Activated T-helper 1 cell treated with anti-CD3 and anti-CD28 coated beads, Interleukin-12 subunit alpha, Interleukin-12 subunit beta, Interleukin-2, Interleukin-4 antibody, amounts not matched to agents 30 ng/mL and 10 ng/mL and 1 ng/mL, durations not matched to agents 14 hours and 24 hours and 36 hours (primary cell): ENCODE measurements around the gene SPRR2D. TPM values are rescaled to one million over a fixed set of nuclear protein-coding genes. Genes with fewer than 3 reads are reported as not detected.

ENCODE experiments used
- DNase-seq: peaks from one replicate; pipeline ENCODE4 v3.0.0; 2021; ENCODE audit warnings: low spot score
- H3K27ac Mint-ChIP-seq: one replicate; pipeline ENCODE4 v1.8.0; 2021; ENCODE audit warnings: mild to moderate bottlenecking, mixed read lengths
- H3K27me3 Mint-ChIP-seq: one replicate; pipeline ENCODE4 v1.8.0; 2022; ENCODE audit warnings: mild to moderate bottlenecking, moderate library complexity, mixed read lengths; ENCODE audit not compliant: insufficient read depth
- H3K36me3 Mint-ChIP-seq: one replicate; pipeline ENCODE4 v1.8.0; 2021; ENCODE audit warnings: low read depth, mixed read lengths
- H3K4me1 Mint-ChIP-seq: one replicate; pipeline ENCODE4 v1.8.0; 2021; ENCODE audit warnings: low read depth, mixed read lengths
- H3K4me3 Mint-ChIP-seq: one replicate; pipeline ENCODE4 v1.8.0; 2021; ENCODE audit warnings: mild to moderate bottlenecking, moderate library complexity, mixed read lengths
- H3K9me3 Mint-ChIP-seq: one replicate; pipeline ENCODE4 v1.8.0; 2021; ENCODE audit warnings: mixed read lengths
- intact Hi-C: fragments of 100-400 bp; cut with micrococcal nuclease; formaldehyde crosslinking; loops from one replicate; pipeline ENCODE4 v1.15.1; 2024
- total RNA-seq: library from RNA; stranded (reverse); gene quantifications from 2 replicates; pipeline ENCODE4 v1.2.3, GENCODE V29; 2022

The SPRR2D gene
- total RNA-seq, 1 donor from 2014 or later: not detected

GRCh38 chr1:152997901-152998300 is 43.0 kb downstream of the SPRR2D start:
- intact Hi-C loops: no loop called here
- H3K4me3 Mint-ChIP-seq: no peak overlapping the region
- no peak for DNase-seq
- no peaks in the 10 kb centered on the region for H3K4me1 Mint-ChIP-seq
- H3K27me3 Mint-ChIP-seq: peaks cover 5% of the 10 kb centered on the region
- H3K36me3 Mint-ChIP-seq: no peaks in the 10 kb centered on the region
- no peak overlapping the region for H3K27ac Mint-ChIP-seq
- H3K9me3 Mint-ChIP-seq: no peaks in the 10 kb centered on the region

GRCh38 chr1:152996633-152997400 is 44.1 kb downstream of the SPRR2D start:
- no peak overlapping the region for H3K27ac Mint-ChIP-seq
- no peaks in the 10 kb centered on the region for H3K9me3 Mint-ChIP-seq
- no peaks in the 10 kb centered on the region for H3K4me1 Mint-ChIP-seq
- H3K27me3 Mint-ChIP-seq: peaks cover 5% of the 10 kb centered on the region
- H3K36me3 Mint-ChIP-seq: no peaks in the 10 kb centered on the region
- intact Hi-C loops: no loop called here
- DNase-seq: no peak
- no peak overlapping the region for H3K4me3 Mint-ChIP-seq

- Mint-ChIP-seq H3K4me1 (no peaks in the 10 kb centered on the region), H3K4me3 (no peak overlapping the region), H3K9me3 (no peaks in the 10 kb centered on the region), H3K36me3 (no peaks in the 10 kb centered on the region), H3K27ac (no peak overlapping the region), H3K27me3 (peaks cover 5% of the 10 kb centered on the region)
- intact Hi-C loops: no loop called here
- no peak for DNase-seq
Measured at GRCh38 chr1:152995842-152996241, 45.1 kb downstream of the SPRR2D start.

GRCh38 chr1:152993186-152993585 is 47.7 kb downstream of the SPRR2D start:
- Mint-ChIP-seq H3K4me1 (no peaks in the 10 kb centered on the region), H3K4me3 (no peak overlapping the region), H3K9me3 (no peaks in the 10 kb centered on the region), H3K36me3 (no peaks in the 10 kb centered on the region), H3K27me3 (peaks cover 9% of the 10 kb centered on the region), H3K27ac (no peak overlapping the region)
- intact Hi-C loops: no loop called here
- no peak for DNase-seq

Other genes starting within 250 kb of the SPRR2D start
- gene LCE1D, start 244.4 kb downstream of the SPRR2D start, total RNA-seq: not detected in 2 replicates
- not detected in 2 replicates for gene LCE1C, start 234.5 kb downstream of the SPRR2D start, total RNA-seq
- gene LCE1B, start 229.1 kb downstream of the SPRR2D start, total RNA-seq: not detected in 2 replicates
- gene LCE1A, start 213.6 kb downstream of the SPRR2D start, total RNA-seq: not detected in 2 replicates
- not detected in 2 replicates for gene LCE6A, start 198.3 kb downstream of the SPRR2D start, total RNA-seq
- gene LCE7A, start 181.1 kb downstream of the SPRR2D start, total RNA-seq: not detected in 2 replicates
- not detected in 2 replicates for gene SMCP, start 162.8 kb downstream of the SPRR2D start, total RNA-seq
- not detected in 2 replicates for gene IVL, start 132.6 kb downstream of the SPRR2D start, total RNA-seq
- gene SPRR5, start 93.9 kb downstream of the SPRR2D start, total RNA-seq: not detected in 2 replicates
- not detected in 2 replicates for gene SPRR4, start 70.5 kb downstream of the SPRR2D start, total RNA-seq
- gene SPRR1A, start 57.0 kb downstream of the SPRR2D start, total RNA-seq: not detected in 2 replicates
- not detected in 2 replicates for gene SPRR3, start 39.4 kb downstream of the SPRR2D start, total RNA-seq
- not detected in 2 replicates for gene SPRR1B, start 9.9 kb downstream of the SPRR2D start, total RNA-seq
- gene SPRR2A, start 16.4 kb upstream of the SPRR2D start, total RNA-seq: not detected in 2 replicates
- not detected in 2 replicates for gene SPRR2B, start 30.5 kb upstream of the SPRR2D start, total RNA-seq
- not detected in 2 replicates for gene SPRR2E, start 53.4 kb upstream of the SPRR2D start, total RNA-seq
- not detected in 2 replicates for gene SPRR2F, start 72.4 kb upstream of the SPRR2D start, total RNA-seq
- not detected in 2 replicates for gene SPRR2G, start 109.8 kb upstream of the SPRR2D start, total RNA-seq
- not detected in 2 replicates for gene LELP1, start 162.3 kb upstream of the SPRR2D start, total RNA-seq
- gene PRR9, start 176.5 kb upstream of the SPRR2D start, total RNA-seq: not detected in 2 replicates
- not detected in 2 replicates for gene LORICRIN, start 218.6 kb upstream of the SPRR2D start, total RNA-seq